ENCODE data around the gene ANKRD35.

Gene ANKRD35

DNA sequence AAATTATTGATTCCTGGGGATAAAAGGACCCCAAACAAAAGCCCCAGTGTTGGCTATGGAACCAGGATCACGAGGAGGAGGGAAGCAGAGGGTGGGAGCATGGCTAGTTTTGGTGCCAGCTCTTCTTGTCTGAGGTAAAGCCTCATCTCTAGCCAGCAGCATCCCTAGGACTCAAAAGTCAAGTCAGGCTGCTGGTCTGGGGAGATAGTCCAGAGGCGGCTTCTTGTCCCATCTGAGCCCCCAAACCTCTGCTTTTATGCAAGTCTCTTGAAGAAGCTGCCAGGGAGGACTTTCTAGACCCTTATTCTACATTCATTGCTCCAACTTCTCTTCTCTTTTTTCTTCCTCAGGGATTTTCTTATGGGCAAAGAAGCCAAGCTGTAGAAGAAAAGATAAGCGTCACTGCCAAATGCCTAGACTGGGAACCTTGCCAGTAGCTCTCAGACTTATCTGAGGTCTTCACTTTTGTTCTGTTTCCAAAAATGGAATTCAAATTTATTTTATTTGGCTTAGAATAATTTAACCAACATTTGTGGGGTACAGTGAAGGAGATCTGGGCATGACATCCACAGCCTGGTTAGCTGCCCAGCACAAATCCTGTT lies 6.9 kb upstream of the ANKRD35 start:
- TF ChIP-seq, protein P1, sequence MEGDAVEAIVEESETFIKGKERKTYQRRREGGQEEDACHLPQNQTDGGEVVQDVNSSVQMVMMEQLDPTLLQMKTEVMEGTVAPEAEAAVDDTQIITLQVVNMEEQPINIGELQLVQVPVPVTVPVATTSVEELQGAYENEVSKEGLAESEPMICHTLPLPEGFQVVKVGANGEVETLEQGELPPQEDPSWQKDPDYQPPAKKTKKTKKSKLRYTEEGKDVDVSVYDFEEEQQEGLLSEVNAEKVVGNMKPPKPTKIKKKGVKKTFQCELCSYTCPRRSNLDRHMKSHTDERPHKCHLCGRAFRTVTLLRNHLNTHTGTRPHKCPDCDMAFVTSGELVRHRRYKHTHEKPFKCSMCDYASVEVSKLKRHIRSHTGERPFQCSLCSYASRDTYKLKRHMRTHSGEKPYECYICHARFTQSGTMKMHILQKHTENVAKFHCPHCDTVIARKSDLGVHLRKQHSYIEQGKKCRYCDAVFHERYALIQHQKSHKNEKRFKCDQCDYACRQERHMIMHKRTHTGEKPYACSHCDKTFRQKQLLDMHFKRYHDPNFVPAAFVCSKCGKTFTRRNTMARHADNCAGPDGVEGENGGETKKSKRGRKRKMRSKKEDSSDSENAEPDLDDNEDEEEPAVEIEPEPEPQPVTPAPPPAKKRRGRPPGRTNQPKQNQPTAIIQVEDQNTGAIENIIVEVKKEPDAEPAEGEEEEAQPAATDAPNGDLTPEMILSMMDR (IDR thresholded peaks at IDR 0.05; ENCODE audit: extremely low read depth, insufficient read depth, missing control alignments): no peak
- in situ Hi-C loops (cut with MboI; ENCODE audit: low pct_unique_long_range_greater_than_20kb, low sequenced_read_pairs, unreplicated experiment): loop anchor here (25.0 kb wide), 1 partner anchor 120 kb away; the partner anchor contains the start of gene HJV

DNA sequence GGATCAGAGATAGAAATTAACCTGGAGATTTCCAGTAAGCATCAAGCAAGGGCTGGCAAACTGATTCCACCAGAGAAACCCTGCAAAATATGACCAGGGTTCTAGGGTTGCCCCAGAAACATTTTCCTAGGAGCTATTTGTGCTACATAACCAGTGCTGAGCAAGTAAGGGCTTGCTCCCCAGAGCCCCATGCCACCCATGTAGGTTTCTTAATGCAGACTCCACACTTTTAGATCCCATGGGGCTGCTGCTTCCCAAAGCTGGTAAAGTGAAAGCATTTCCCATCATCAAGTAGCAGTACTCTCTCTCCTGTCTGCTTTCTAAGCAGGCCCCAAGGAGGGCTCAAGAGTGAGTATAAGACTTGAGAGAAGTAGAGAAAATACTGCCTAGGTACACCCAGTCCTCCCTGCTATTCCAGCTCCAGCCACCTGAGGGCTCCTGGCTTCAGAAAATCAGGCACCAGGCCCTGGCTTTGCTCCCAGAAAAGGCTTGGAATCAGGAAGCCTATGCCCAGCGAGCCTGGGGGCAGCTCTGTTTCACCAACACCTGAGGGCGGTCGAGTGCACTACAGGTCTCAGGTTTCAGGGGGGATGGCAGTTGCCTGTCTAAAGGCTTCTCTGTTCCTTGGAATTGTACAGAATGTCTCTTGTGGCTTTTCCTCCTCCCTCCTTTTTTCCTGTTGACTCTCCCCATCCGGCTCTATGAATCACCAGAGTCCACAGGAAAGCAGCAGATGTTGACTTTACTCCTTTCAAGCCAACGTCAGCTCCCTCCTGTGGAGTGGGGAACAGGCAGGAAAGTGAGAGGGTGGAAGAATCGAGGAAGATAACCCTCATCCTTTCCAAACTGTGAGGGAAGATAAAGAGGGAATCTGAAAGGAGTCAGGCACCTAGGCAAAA lies 6.2 kb upstream of the ANKRD35 start:
- in situ Hi-C loops (cut with MboI; ENCODE audit: low pct_unique_long_range_greater_than_20kb, low sequenced_read_pairs, unreplicated experiment): loop anchor here (25.0 kb wide), 1 partner anchor 120 kb away; the partner anchor contains the start of gene HJV
- peak; percentile 77 for DNase-seq (ENCODE audit: low spot score)
- TF ChIP-seq, protein P1 (IDR thresholded peaks at IDR 0.05; ENCODE audit: extremely low read depth, insufficient read depth, missing control alignments): peak; percentile 78

More for the DNA sequence above, 6.9 kb upstream of the ANKRD35 start:
- no peak for DNase-seq (ENCODE audit: low spot score)

DNA sequence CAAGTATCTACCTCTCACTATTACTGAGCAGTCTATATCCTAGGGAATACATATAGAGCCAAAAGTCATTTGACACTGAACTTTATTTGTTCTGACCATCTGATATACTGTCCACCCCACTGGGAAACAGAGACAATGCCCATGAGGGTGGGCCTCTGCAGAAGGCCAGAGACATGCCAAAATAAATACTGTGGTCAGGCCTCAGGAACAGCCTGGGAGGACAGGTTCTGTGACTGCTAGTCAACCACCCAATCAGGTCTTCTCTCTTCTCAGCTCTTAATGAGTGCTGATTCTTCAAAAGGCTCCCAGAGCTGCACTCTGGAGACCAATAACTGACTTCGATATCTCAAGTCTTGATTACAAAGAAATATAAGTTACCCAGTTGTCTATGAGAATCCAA lies 5.5 kb upstream of the ANKRD35 start:
- TF ChIP-seq, protein P1 (IDR thresholded peaks at IDR 0.05; ENCODE audit: extremely low read depth, insufficient read depth, missing control alignments): no peak
- in situ Hi-C loops (cut with MboI; ENCODE audit: low pct_unique_long_range_greater_than_20kb, low sequenced_read_pairs, unreplicated experiment): loop anchor here (25.0 kb wide), 1 partner anchor 121 kb away; the partner anchor contains the start of gene HJV
- DNase-seq (ENCODE audit: low spot score): no peak

DNA sequence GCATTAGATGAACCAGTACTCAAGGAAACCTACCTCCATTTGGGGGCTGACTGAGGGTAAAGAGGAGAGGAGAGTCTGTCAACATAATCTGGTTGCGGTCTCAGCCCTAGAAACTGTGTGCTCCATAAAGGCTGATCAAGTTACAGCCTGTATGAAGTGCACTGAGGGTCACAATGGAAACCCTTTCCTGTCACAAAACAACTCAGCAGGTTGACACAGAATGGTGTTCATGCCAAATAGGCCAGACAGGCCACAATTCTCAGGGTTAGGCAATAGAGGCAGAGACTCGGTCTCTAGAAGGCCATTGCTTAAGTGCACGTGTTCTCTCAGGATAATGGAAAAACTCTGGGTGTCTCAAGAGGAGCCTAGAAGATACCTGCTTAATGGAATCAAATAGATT lies 4.1 kb upstream of the ANKRD35 start:
- DNase-seq (ENCODE audit: low spot score): no peak
- TF ChIP-seq, protein P1 (IDR thresholded peaks at IDR 0.05; ENCODE audit: extremely low read depth, insufficient read depth, missing control alignments): no peak
- in situ Hi-C loops (cut with MboI; ENCODE audit: low pct_unique_long_range_greater_than_20kb, low sequenced_read_pairs, unreplicated experiment): loop anchor here (25.0 kb wide), 1 partner anchor 123 kb away; the partner anchor contains the start of gene HJV

DNA sequence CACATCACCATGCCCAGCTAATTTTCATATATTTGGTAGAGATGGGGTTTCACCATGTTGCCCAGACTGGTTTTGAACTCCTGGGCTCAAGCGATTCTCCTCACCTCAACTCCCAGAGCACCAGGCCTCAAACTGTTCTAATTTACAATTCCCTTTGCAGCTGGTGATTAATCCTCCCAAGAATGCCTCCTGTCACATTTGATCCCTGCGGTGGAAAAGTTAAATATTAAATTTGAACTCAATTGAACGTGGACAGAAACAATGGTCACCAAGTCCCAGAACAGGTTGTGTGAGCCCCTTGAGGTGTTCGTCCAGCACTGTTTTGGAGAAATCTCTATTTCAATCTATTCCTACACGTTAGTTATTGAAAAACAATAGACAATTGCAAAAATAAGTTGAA lies 2.0 kb upstream of the ANKRD35 start:
- TF ChIP-seq, protein P1 (IDR thresholded peaks at IDR 0.05; ENCODE audit: extremely low read depth, insufficient read depth, missing control alignments): no peak
- DNase-seq (ENCODE audit: low spot score): no peak
- in situ Hi-C loops (cut with MboI; ENCODE audit: low pct_unique_long_range_greater_than_20kb, low sequenced_read_pairs, unreplicated experiment): loop anchor here (25.0 kb wide), 1 partner anchor 125 kb away; the partner anchor contains the start of gene HJV

DNA sequence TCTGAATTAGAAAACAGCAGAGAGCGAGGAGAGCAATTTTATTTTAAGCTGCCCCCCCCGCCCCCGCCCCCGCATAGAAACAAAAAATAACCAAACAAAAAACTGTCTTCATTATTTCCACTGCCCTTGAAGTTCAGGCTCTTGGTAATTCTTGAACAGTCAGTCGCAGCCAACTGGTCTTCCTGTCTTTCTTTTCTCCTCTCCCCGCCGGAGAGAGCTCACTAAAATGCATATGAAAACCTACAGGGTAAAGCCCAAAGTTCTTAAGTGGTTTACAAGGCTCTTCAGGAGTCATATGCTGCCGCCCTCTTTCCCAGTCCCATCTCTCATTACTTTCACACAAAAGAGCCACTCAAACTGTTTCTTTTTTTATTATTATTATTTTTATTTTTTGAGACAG lies 1.1 kb upstream of the ANKRD35 start:
- in situ Hi-C loops (cut with MboI; ENCODE audit: low pct_unique_long_range_greater_than_20kb, low sequenced_read_pairs, unreplicated experiment): loop anchor here (25.0 kb wide), 1 partner anchor 125 kb away; the partner anchor contains the start of gene HJV
- TF ChIP-seq, protein P1 (IDR thresholded peaks at IDR 0.05; ENCODE audit: extremely low read depth, insufficient read depth, missing control alignments): no peak
- no peak for DNase-seq (ENCODE audit: low spot score)
